Type B pancreatic cell (in vitro differentiated cells): ENCODE results near the gene LRFN3. TPM values are rescaled to one million over a fixed set of nuclear protein-coding genes. Genes with fewer than 3 reads are reported as not detected.

Experiments used
- DNase-seq: peaks from one replicate; pipeline ENCODE4 v3.0.0; 2021; ENCODE audit warnings: mixed read lengths; ENCODE audit not compliant: unreplicated experiment; ENCODE audit errors: extremely low spot score
- H3K27ac Mint-ChIP-seq: 2 replicates; pipeline ENCODE4 v1.8.0; 2021; ENCODE audit warnings: mild to moderate bottlenecking, mixed read lengths
- H3K27me3 Mint-ChIP-seq: 2 replicates; pipeline ENCODE4 v1.8.0; 2021; ENCODE audit warnings: mixed read lengths
- H3K36me3 Mint-ChIP-seq: 2 replicates; pipeline ENCODE4 v1.8.0; 2021; ENCODE audit warnings: mixed read lengths
- H3K4me1 Mint-ChIP-seq: one replicate; pipeline ENCODE4 v1.8.0; 2021; ENCODE audit warnings: mixed read lengths; ENCODE audit not compliant: unreplicated experiment
- H3K4me3 Mint-ChIP-seq: 2 replicates; pipeline ENCODE4 v1.8.0; 2021; ENCODE audit warnings: mild to moderate bottlenecking, mixed read lengths
- H3K9me3 Mint-ChIP-seq: 2 replicates; pipeline ENCODE4 v1.8.0; 2021; ENCODE audit warnings: mixed read lengths
- CTCF ChIP-seq: fragments of 200-600 bp; sonication (generic); conservative IDR thresholded peaks from 2 replicates; pipeline ENCODE4 v1.5.0; 2021; ENCODE audit warnings: antibody characterized with exemption, mild to moderate bottlenecking
- total RNA-seq: library from RNA; stranded (reverse); gene quantifications from 2 replicates; pipeline ENCODE4 v1.2.1, GENCODE V29; 2021; ENCODE audit warnings: low replicate concordance

Gene LRFN3
- total RNA-seq, 1 donor from 2014 or later = 22.6 TPM

- Mint-ChIP-seq H3K27me3 (peaks cover 6% of the 10 kb centered on the region), H3K4me3 (no peak overlapping the region), H3K36me3 (no peaks in the 10 kb centered on the region), H3K9me3 (no peaks in the 10 kb centered on the region), H3K4me1 (no peaks in the 10 kb centered on the region), H3K27ac (no peak overlapping the region)
- no peak for DNase-seq
- no peak for TF ChIP-seq CTCF
Observed at GRCh38 chr19:35919306-35919705, 16.9 kb upstream of the LRFN3 start.

- Mint-ChIP-seq H3K9me3 (no peaks in the 10 kb centered on the region), H3K27me3 (peaks cover 17% of the 10 kb centered on the region), H3K27ac (no peak overlapping the region), H3K4me1 (no peaks in the 10 kb centered on the region), H3K4me3 (no peak overlapping the region), H3K36me3 (no peaks in the 10 kb centered on the region)
- no peak for TF ChIP-seq CTCF
- DNase-seq = no peak
Observed at GRCh38 chr19:35921012-35921411, 15.2 kb upstream of the LRFN3 start.

GRCh38 chr19:35925501-35925900 is 10.7 kb upstream of the LRFN3 start:
- H3K27ac Mint-ChIP-seq = no peak overlapping the region
- no peaks in the 10 kb centered on the region for H3K4me1 Mint-ChIP-seq
- no peak for TF ChIP-seq CTCF
- no peaks in the 10 kb centered on the region for H3K36me3 Mint-ChIP-seq
- no peak overlapping the region for H3K4me3 Mint-ChIP-seq
- DNase-seq = no peak
- H3K9me3 Mint-ChIP-seq = no peaks in the 10 kb centered on the region
- peaks cover 24% of the 10 kb centered on the region for H3K27me3 Mint-ChIP-seq

- Mint-ChIP-seq H3K27me3 (peaks cover 22% of the 10 kb centered on the region), H3K4me1 (peaks cover 5% of the 10 kb centered on the region), H3K9me3 (no peaks in the 10 kb centered on the region), H3K4me3 (no peak overlapping the region), H3K27ac (no peak overlapping the region), H3K36me3 (no peaks in the 10 kb centered on the region)
- no peak for DNase-seq
- TF ChIP-seq CTCF = no peak
Observed at GRCh38 chr19:35928507-35928906, 7.7 kb upstream of the LRFN3 start.

DNA sequence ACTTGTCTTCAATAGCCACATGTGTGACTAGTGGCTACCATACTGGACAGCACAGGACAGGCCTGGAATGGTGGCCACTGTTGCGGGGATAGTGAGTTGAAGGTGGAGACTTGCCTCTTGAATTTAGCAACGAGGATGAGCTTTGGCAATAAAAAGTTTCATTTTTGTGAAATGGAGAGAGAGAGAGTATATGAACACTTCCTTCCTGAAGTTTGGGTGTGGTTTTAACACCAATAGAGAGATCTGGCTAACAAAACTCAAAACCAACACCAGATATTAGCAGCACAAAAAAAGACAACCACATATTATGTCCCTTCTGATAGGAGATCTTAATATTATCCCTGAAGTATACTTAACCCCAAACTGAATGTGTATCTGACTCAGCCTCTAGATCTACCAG is 6.3 kb upstream of the LRFN3 start:
- TF ChIP-seq CTCF = no peak
- H3K36me3 Mint-ChIP-seq = no peaks in the 10 kb centered on the region
- H3K27me3 Mint-ChIP-seq = peaks cover 19% of the 10 kb centered on the region
- peaks cover 5% of the 10 kb centered on the region for H3K4me1 Mint-ChIP-seq
- no peak for DNase-seq
- no peaks in the 10 kb centered on the region for H3K9me3 Mint-ChIP-seq
- H3K27ac Mint-ChIP-seq = no peak overlapping the region
- no peak overlapping the region for H3K4me3 Mint-ChIP-seq
